Neural cell (in vitro differentiated cells): ENCODE data around the gene MEGF6. TPM values are rescaled to one million over a fixed set of nuclear protein-coding genes. Genes with fewer than 3 reads are reported as not detected.

Source experiments
- H2AFZ ChIP-seq: fragments of 200-600, 300-800 bp; sonication (generic), shearing (Covaris generic); 2 replicates; pipeline ENCODE4 v1.6.0; 2014; ENCODE audit warnings: low read depth, mild to moderate bottlenecking, antibody characterized with exemption, low read length, moderate library complexity
- H3F3A ChIP-seq: fragments of 200-600 bp; shearing (Covaris generic); 2 replicates; pipeline ENCODE4 v1.6.1; 2016; ENCODE audit warnings: mild to moderate bottlenecking, moderate library complexity, mixed read lengths, antibody characterized with exemption, low read length; ENCODE audit not compliant: insufficient read depth, poor library complexity, severe bottlenecking
- H3K27ac ChIP-seq: fragments of 200-600, 300-800 bp; sonication (generic), shearing (Covaris generic); 2 replicates; pipeline ENCODE4 v1.5.1; 2014; ENCODE audit warnings: mild to moderate bottlenecking, low read length, moderate library complexity
- H3K27me3 ChIP-seq: fragments of 300-800, 200-600 bp; sonication (generic), shearing (Covaris generic); 2 replicates; pipeline ENCODE4 v1.6.0; 2014; ENCODE audit warnings: mild to moderate bottlenecking, low read depth, low read length, moderate library complexity; ENCODE audit not compliant: insufficient read depth
- H3K36me3 ChIP-seq: fragments of 300-800, 200-600 bp; sonication (generic), shearing (Covaris generic); 2 replicates; pipeline ENCODE4 v1.5.1; 2014; ENCODE audit warnings: mild to moderate bottlenecking, antibody characterized with exemption, low read length, moderate library complexity; ENCODE audit not compliant: insufficient read depth
- H3K4me2 ChIP-seq: fragments of 300-800, 200-600 bp; sonication (generic), shearing (Covaris generic); 2 replicates; pipeline ENCODE4 v1.6.0; 2014; ENCODE audit warnings: mild to moderate bottlenecking, low read length
- H3K4me3 ChIP-seq: fragments of 300-800, 200-600 bp; sonication (generic), shearing (Covaris generic); 2 replicates; pipeline ENCODE4 v1.5.1; 2014; ENCODE audit warnings: mild to moderate bottlenecking, low read length, moderate library complexity
- H3K79me2 ChIP-seq: fragments of 200-600 bp; shearing (Covaris generic); replicated peaks from 2 replicates; pipeline ENCODE4 v1.6.0; 2014; ENCODE audit warnings: mild to moderate bottlenecking, low read length, moderate library complexity; ENCODE audit not compliant: insufficient read depth
- H3K9ac ChIP-seq: fragments of 300-800, 200-600 bp; sonication (generic), shearing (Covaris generic); 2 replicates; pipeline ENCODE4 v1.6.1; 2016; ENCODE audit warnings: mild to moderate bottlenecking, low read length, mixed read lengths
- H3K9me2 ChIP-seq: fragments of 200-600 bp; shearing (Covaris generic); 2 replicates; pipeline ENCODE4 v1.6.1; 2016; ENCODE audit warnings: mild to moderate bottlenecking, low read length, mixed read lengths; ENCODE audit not compliant: insufficient read depth
- H3K9me3 ChIP-seq: fragments of 200-600, 300-800 bp; sonication (generic), shearing (Covaris generic); 2 replicates; pipeline ENCODE4 v1.6.1; 2016; ENCODE audit warnings: mild to moderate bottlenecking, mixed run types, low read length, moderate library complexity, mixed read lengths
- H4K20me1 ChIP-seq: fragments of 200-600 bp; shearing (Covaris generic); 2 replicates; pipeline ENCODE4 v1.6.1; 2016; ENCODE audit warnings: mild to moderate bottlenecking, mixed run types; ENCODE audit not compliant: insufficient read depth
- EP300 ChIP-seq: fragments of 450-650 bp; conservative IDR thresholded peaks from 2 replicates; pipeline ENCODE4 v1.6.1; 2014; ENCODE audit warnings: antibody characterized with exemption, mild to moderate bottlenecking, moderate library complexity; ENCODE audit not compliant: poor library complexity, severe bottlenecking
- EZH2 ChIP-seq: fragments of 200-600, 300-800 bp; shearing (Covaris generic), sonication (generic); IDR thresholded peaks from 2 replicates; pipeline ENCODE4 v1.6.1; 2014; ENCODE audit warnings: antibody characterized with exemption, low read length, borderline replicate concordance, mild to moderate bottlenecking; ENCODE audit not compliant: insufficient read depth, poor library complexity, severe bottlenecking
- MXI1 ChIP-seq: fragments of 450-650 bp; conservative IDR thresholded peaks from 2 replicates; pipeline ENCODE4 v1.6.1; 2014; ENCODE audit warnings: antibody characterized with exemption, mild to moderate bottlenecking; ENCODE audit not compliant: poor library complexity, severe bottlenecking
- POLR2AphosphoS5 ChIP-seq: IDR thresholded peaks from 2 replicates; pipeline ENCODE4 v1.6.1; 2012
- RAD21 ChIP-seq: fragments of 450-650 bp; conservative IDR thresholded peaks from 2 replicates; pipeline ENCODE4 v1.6.1; 2014; ENCODE audit warnings: antibody characterized with exemption, mild to moderate bottlenecking, moderate library complexity
- SMC3 ChIP-seq: fragments of 450-650 bp; conservative IDR thresholded peaks from 2 replicates; pipeline ENCODE4 v1.6.1; 2014; ENCODE audit warnings: antibody characterized with exemption, mild to moderate bottlenecking, moderate library complexity; ENCODE audit not compliant: poor library complexity
- TAF1 ChIP-seq: IDR thresholded peaks from 2 replicates; pipeline ENCODE4 v1.6.1; 2012; ENCODE audit warnings: low read depth
- polyA plus RNA-seq: library from polyadenylated mRNA; depleted of rRNA; stranded (reverse); fragments of >200 nt; gene quantifications from 2 replicates; pipeline ENCODE4 v1.2.3, GENCODE V29; 2014
- TF ChIP-seq, protein P1 (sequence below): fragments of 450-650 bp; IDR thresholded peaks from 2 replicates; pipeline ENCODE4 v1.5.1; 2014; ENCODE audit warnings: antibody characterized with exemption, mild to moderate bottlenecking, moderate library complexity; ENCODE audit not compliant: poor library complexity, severe bottlenecking
- TF ChIP-seq, protein P2 (sequence below): IDR thresholded peaks from 2 replicates; pipeline ENCODE4 v1.6.1; 2012; ENCODE audit warnings: borderline replicate concordance

The MEGF6 gene
- polyA plus RNA-seq, 1 donor from 2014 or later: 6.0 TPM

DNA sequence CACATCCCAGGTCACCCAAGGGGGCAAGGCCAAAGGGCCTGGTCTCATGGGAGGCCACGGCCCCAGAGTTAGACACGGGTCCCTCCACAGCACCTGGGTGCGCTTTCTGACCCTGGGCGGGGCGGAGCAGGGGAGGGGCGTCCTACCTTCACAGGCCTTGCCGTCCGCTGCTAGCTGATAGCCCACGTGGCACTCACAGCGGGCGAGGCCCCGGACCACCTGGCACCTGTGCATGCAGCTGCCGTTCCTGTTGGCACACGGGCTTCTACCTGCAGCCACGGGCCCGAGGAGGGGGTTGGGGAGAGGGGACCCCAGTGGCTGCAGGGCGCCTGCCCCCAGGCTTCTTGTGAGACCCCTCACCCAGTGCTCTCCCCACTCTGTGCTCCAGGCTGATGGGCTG, 96.9 kb downstream of the MEGF6 start:
- Histone ChIP-seq H3K9me2 (no peaks in the 10 kb centered on the region), H2AFZ (no peak overlapping the region), H3K4me2 (no peak overlapping the region), H4K20me1 (no peaks in the 10 kb centered on the region), H3K4me3 (no peak overlapping the region), H3F3A (no peaks in the 10 kb centered on the region), H3K36me3 (no peaks in the 10 kb centered on the region), H3K27ac (no peak overlapping the region), H3K9ac (no peak overlapping the region), H3K9me3 (no peaks in the 10 kb centered on the region), H3K79me2 (no peaks in the 10 kb centered on the region), H3K27me3 (no peaks in the 10 kb centered on the region)
- TF ChIP-seq, protein P1, sequence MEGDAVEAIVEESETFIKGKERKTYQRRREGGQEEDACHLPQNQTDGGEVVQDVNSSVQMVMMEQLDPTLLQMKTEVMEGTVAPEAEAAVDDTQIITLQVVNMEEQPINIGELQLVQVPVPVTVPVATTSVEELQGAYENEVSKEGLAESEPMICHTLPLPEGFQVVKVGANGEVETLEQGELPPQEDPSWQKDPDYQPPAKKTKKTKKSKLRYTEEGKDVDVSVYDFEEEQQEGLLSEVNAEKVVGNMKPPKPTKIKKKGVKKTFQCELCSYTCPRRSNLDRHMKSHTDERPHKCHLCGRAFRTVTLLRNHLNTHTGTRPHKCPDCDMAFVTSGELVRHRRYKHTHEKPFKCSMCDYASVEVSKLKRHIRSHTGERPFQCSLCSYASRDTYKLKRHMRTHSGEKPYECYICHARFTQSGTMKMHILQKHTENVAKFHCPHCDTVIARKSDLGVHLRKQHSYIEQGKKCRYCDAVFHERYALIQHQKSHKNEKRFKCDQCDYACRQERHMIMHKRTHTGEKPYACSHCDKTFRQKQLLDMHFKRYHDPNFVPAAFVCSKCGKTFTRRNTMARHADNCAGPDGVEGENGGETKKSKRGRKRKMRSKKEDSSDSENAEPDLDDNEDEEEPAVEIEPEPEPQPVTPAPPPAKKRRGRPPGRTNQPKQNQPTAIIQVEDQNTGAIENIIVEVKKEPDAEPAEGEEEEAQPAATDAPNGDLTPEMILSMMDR: no peak
- TF ChIP-seq RAD21 (no peak), EZH2 (no peak), MXI1 (no peak), TAF1 (no peak), POLR2AphosphoS5 (no peak), EP300 (no peak), SMC3 (no peak)
- TF ChIP-seq, protein P2, sequence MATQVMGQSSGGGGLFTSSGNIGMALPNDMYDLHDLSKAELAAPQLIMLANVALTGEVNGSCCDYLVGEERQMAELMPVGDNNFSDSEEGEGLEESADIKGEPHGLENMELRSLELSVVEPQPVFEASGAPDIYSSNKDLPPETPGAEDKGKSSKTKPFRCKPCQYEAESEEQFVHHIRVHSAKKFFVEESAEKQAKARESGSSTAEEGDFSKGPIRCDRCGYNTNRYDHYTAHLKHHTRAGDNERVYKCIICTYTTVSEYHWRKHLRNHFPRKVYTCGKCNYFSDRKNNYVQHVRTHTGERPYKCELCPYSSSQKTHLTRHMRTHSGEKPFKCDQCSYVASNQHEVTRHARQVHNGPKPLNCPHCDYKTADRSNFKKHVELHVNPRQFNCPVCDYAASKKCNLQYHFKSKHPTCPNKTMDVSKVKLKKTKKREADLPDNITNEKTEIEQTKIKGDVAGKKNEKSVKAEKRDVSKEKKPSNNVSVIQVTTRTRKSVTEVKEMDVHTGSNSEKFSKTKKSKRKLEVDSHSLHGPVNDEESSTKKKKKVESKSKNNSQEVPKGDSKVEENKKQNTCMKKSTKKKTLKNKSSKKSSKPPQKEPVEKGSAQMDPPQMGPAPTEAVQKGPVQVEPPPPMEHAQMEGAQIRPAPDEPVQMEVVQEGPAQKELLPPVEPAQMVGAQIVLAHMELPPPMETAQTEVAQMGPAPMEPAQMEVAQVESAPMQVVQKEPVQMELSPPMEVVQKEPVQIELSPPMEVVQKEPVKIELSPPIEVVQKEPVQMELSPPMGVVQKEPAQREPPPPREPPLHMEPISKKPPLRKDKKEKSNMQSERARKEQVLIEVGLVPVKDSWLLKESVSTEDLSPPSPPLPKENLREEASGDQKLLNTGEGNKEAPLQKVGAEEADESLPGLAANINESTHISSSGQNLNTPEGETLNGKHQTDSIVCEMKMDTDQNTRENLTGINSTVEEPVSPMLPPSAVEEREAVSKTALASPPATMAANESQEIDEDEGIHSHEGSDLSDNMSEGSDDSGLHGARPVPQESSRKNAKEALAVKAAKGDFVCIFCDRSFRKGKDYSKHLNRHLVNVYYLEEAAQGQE: no peak

DNA sequence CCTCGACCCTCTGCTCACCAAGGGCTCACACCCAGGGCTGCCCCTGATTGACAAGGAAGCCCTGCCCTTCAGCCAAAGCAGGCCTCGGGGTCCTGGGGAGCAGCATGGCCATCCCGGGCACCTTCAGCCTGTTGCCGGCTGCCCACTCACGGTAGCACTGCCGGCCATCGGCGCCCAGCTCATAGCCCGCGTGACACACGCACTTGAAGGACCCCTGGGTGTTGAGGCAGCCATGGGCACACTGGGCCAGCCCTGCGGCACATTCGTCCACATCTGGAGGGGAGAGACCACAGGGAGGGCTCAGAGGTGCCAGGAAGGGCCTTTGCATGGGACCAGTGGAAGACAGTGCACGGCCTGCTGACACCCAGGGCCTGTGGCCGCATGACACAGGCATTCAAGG, 99.5 kb downstream of the MEGF6 start:
- Histone ChIP-seq H3K36me3 (no peaks in the 10 kb centered on the region), H3K9ac (no peak overlapping the region), H3F3A (no peaks in the 10 kb centered on the region), H3K9me3 (no peaks in the 10 kb centered on the region), H3K27me3 (no peaks in the 10 kb centered on the region), H2AFZ (no peak overlapping the region), H3K9me2 (no peaks in the 10 kb centered on the region), H3K4me2 (no peak overlapping the region), H3K79me2 (no peaks in the 10 kb centered on the region), H4K20me1 (no peaks in the 10 kb centered on the region), H3K27ac (no peak overlapping the region), H3K4me3 (no peak overlapping the region)
- TF ChIP-seq TAF1 (no peak), RAD21 (no peak), EP300 (no peak)

DNA sequence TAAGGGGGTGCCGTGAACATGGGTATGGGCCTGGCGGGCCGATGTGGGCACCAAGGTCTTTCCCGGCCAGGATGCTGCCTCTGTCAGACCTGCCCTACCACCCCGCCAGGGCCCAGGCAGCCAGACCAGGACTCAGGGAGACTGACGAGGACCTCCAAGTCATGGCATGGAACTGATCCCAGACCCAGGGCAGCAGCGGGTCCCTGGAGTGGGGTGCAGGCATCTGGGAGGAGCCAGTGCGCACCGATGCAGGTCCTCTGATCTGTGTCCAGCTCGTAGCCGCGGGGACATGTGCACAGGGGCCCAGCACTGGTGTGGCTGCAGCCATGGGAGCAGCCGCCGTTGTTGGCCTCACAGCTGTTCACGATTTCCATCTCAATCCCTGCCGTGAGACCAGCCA, 100.0 kb downstream of the MEGF6 start:
- no peaks in the 10 kb centered on the region for H3K36me3 ChIP-seq
- H3F3A ChIP-seq: no peaks in the 10 kb centered on the region
- no peaks in the 10 kb centered on the region for H3K9me3 ChIP-seq
- no peaks in the 10 kb centered on the region for H3K27me3 ChIP-seq
- no peak overlapping the region for H2AFZ ChIP-seq
- no peaks in the 10 kb centered on the region for H3K79me2 ChIP-seq
- TF ChIP-seq, protein P1: no peak
- TF ChIP-seq SMC3 (no peak), EP300 (no peak), RAD21 (no peak), MXI1 (no peak), EZH2 (no peak), TAF1 (no peak), POLR2AphosphoS5 (no peak)
- TF ChIP-seq, protein P2: no peak
- no peaks in the 10 kb centered on the region for H3K9me2 ChIP-seq
- H3K4me2 ChIP-seq: no peak overlapping the region
- no peak overlapping the region for H3K4me3 ChIP-seq
- H3K9ac ChIP-seq: no peak overlapping the region
- H3K27ac ChIP-seq: no peak overlapping the region
- H4K20me1 ChIP-seq: no peaks in the 10 kb centered on the region
